GM12864 (cell line): ENCODE results near the gene FKBP11.
"Not testable (repeated sequence)": the region's sequence is repeated elsewhere in the genome, so short reads cannot be mapped to it uniquely, and the experiment has no call there.

Experiments
- DNase-seq: peaks from one replicate; pipeline ENCODE4 v3.0.0-alpha.2; 2011; ENCODE audit warnings: low read depth
- H3K4me3 ChIP-seq: 2 replicates; pipeline ENCODE4 v1.5.1; 2011; ENCODE audit warnings: mild to moderate bottlenecking, low read depth, low read length, control low read depth
- CTCF ChIP-seq: IDR thresholded peaks from 2 replicates; pipeline ENCODE4 v1.5.1; 2011; ENCODE audit warnings: low read depth, mild to moderate bottlenecking, moderate library complexity, low read length, control low read depth, inconsistent platforms; ENCODE audit errors: missing control alignments

Gene FKBP11

GRCh38 chr12:48881686-48882314 lies 43.5 kb downstream of the FKBP11 start:
- no peak for DNase-seq
- H3K4me3 ChIP-seq = no peak overlapping the region

DNA sequence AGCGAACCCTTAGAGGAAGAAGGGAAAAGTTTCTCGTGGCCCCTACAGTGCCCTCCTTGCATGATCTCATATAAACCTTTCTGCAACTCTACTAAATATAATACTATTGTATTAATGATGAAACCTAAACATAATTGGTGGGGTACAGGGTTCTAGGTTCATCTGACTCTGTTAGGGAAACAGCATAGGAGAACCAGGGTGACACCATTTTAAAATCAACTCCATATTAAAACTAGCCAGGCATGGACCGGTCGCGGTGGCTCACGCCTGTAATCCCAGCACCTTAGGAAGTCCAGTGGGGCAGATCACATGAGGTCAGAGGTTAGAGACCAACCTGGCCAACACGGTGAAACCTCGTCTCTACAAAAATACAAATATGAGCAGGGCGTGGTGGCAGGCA lies 44.6 kb downstream of the FKBP11 start:
- no peak overlapping the region for H3K4me3 ChIP-seq
- DNase-seq = no peak
- TF ChIP-seq CTCF = no peak

More at GRCh38 chr12:48881686-48882314, 43.5 kb downstream of the FKBP11 start:
- TF ChIP-seq CTCF = no peak

DNA sequence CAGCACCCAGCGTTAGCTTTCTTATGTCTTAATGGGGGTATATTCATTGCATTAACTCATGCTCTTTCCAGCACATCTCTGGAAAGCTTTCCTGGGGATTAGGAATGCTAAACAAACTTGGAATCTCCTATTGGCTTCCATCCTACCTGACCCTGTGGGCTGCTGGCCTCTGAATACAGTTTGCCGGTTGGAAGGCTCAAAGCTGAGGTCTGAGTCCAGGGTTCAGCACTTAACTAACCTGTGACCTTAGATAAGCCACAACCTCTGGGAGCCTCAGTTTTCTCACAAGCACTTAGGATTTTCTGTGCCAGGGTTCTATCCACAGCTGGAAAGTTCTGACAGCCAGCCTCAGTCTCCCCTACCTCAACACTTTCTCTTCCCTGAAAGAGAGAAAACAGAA lies 46.7 kb downstream of the FKBP11 start:
- no peak for DNase-seq
- no peak for TF ChIP-seq CTCF
- no peak overlapping the region for H3K4me3 ChIP-seq

DNA sequence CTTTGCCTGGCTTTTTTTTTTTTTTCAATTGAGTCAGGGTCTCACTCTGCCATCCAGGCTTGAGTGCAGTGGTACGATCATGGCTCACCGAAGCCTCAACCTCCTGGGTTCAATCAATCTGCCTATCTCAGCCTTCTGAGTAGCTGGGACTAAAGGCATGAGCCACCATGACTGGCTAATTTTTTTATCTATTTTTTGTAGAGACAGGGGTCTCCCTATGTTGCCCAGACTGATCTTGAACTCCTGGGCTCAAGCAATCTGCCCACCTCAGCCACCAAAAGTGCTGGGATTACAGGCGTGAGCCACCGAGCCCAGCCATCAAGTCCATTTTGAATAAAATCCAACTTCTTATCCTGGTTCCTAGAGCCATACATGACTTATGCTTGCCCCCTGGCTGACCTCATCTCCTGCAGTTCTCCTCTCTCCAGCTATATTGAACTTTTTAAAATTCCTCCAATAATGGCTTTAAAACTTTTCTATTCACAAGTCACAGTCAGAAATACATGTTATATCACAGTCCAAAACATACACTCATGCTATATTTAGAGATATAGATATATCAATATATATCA lies 49.3 kb downstream of the FKBP11 start:
- H3K4me3 ChIP-seq = no peak overlapping the region
- DNase-seq = no peak
- TF ChIP-seq CTCF = no peak

DNA sequence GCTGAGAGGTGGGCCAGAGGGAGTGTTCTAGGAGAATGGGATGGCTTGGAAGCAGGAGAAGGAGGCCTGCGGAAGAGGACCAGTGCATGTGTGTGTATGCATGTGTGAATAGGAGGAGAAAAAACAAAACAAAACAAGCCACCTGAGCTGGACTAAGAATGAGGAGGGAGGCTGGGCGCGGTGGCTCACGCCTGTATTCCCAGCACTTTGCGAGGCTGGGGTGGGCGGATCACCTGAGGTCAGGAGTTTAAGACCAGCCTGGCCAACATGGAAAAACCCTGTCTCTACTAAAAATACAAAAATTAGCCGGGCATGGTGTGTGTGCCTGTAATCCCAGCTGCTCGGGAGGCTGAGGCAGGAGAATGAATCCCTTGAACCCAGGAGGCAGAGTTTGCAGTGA lies 51.8 kb downstream of the FKBP11 start:
- DNase-seq, H3K4me3 ChIP-seq: not testable (repeated sequence)

GRCh38 chr12:48873096-48873495 lies 52.2 kb downstream of the FKBP11 start:
- no peak overlapping the region for H3K4me3 ChIP-seq
- DNase-seq = no peak
- TF ChIP-seq CTCF = no peak
